ENCODE measurements around the gene PATL2. TPM values are rescaled to one million over a fixed set of nuclear protein-coding genes. Genes with fewer than 3 reads are reported as not detected.

PATL2 gene
- total RNA-seq, 2 experiments from 2014 or later, result 17.4 to 21.9 TPM

- Histone ChIP-seq H3K4me1 (ENCODE audit: insufficient read depth, low read length) (peaks cover 2% of the 10 kb centered on the region), H3K27me3 (ENCODE audit: control insufficient read depth in 1 of 2, insufficient read depth in 2 of 2, low read length in 2 of 2) (no peaks in the 10 kb centered on the region), H3K27ac (ENCODE audit: low read depth in 1 of 2, low read length in 2 of 2) (no peak overlapping the region), H3K9me3 (ENCODE audit: control insufficient read depth in 1 of 2, insufficient read depth in 1 of 2, low read length in 2 of 2) (no peaks in the 10 kb centered on the region), H3K4me3 (ENCODE audit: low read length) (no peak overlapping the region), H3K36me3 (ENCODE audit: insufficient read depth, low read length) (peaks cover 52% of the 10 kb centered on the region)
- no peak for TF ChIP-seq CTCF (IDR thresholded peaks at IDR 0.05)
- POLR2A ChIA-PET, result interaction anchor here (1.2 to 49.9 kb wide), 2 partner anchors 42 to 65 kb away, joined by 3 to 4232 read pairs; partner anchors contain the start of genes B2M, PATL2 and TRIM69
- CTCF ChIA-PET, result interaction anchor here (1.7 kb wide), 1 partner anchor 80 kb away, joined by 3 read pairs; no protein-coding TSS in a partner anchor
- Mint-ChIP-seq H3K4me3 (no peak overlapping the region), H3K9me3 (no peaks in the 10 kb centered on the region), H3K27ac (no peak overlapping the region), H3K4me1 (ENCODE audit: low read depth) (peaks cover 46% of the 10 kb centered on the region), H3K27me3 (no peaks in the 10 kb centered on the region), H3K36me3 (ENCODE audit: low read depth) (peaks cover 77% of the 10 kb centered on the region)
- no peak for DNase-seq
- intact Hi-C loops (cut with DNase I, micrococcal nuclease), result no loop called here
- ATAC-seq (ENCODE audit: poor library complexity), result no peak
These were observed 54.2 kb downstream of the PATL2 start for GRCh38 chr15:44656913-44657312.

- peaks cover 83% of the 10 kb centered on the region for H3K36me3 Mint-ChIP-seq (ENCODE audit: low read depth)
- POLR2A ChIA-PET, result interaction anchor here (49.9 kb wide), 1 partner anchor 66 kb away, joined by 4232 read pairs; the partner anchor contains the start of genes B2M, PATL2 and TRIM69
- no peak for DNase-seq
- no peak for TF ChIP-seq CTCF (IDR thresholded peaks at IDR 0.05)
- no peaks in the 10 kb centered on the region for H3K27me3 ChIP-seq (ENCODE audit: control insufficient read depth in 1 of 2, insufficient read depth in 2 of 2, low read length in 2 of 2)
- ATAC-seq (ENCODE audit: poor library complexity), result no peak
- no peaks in the 10 kb centered on the region for H3K27me3 Mint-ChIP-seq
- H3K27ac ChIP-seq (ENCODE audit: low read depth in 1 of 2, low read length in 2 of 2), result no peak overlapping the region
- H3K4me3 Mint-ChIP-seq, result no peak overlapping the region
- CTCF ChIA-PET, result interaction anchor here (1.5 to 1.7 kb wide), 2 partner anchors 81 to 82 kb away, joined by 3 to 4 read pairs; no protein-coding TSS in a partner anchor
- H3K9me3 Mint-ChIP-seq, result no peaks in the 10 kb centered on the region
- no peak overlapping the region for H3K27ac Mint-ChIP-seq
- intact Hi-C loops (cut with DNase I, micrococcal nuclease), result no loop called here
- no peaks in the 10 kb centered on the region for H3K9me3 ChIP-seq (ENCODE audit: control insufficient read depth in 1 of 2, insufficient read depth in 1 of 2, low read length in 2 of 2)
- H3K36me3 ChIP-seq (ENCODE audit: insufficient read depth, low read length), result peaks cover 58% of the 10 kb centered on the region
- peaks cover 47% of the 10 kb centered on the region for H3K4me1 Mint-ChIP-seq (ENCODE audit: low read depth)
- no peak overlapping the region for H3K4me3 ChIP-seq (ENCODE audit: low read length)
- no peaks in the 10 kb centered on the region for H3K4me1 ChIP-seq (ENCODE audit: insufficient read depth, low read length)
These were observed 54.8 kb downstream of the PATL2 start for GRCh38 chr15:44656298-44656697.

- Histone ChIP-seq H3K36me3 (ENCODE audit: insufficient read depth, low read length) (peaks cover 70% of the 10 kb centered on the region), H3K27me3 (ENCODE audit: control insufficient read depth in 1 of 2, insufficient read depth in 2 of 2, low read length in 2 of 2) (no peaks in the 10 kb centered on the region), H3K27ac (ENCODE audit: low read depth in 1 of 2, low read length in 2 of 2) (no peak overlapping the region), H3K9me3 (ENCODE audit: control insufficient read depth in 1 of 2, insufficient read depth in 1 of 2, low read length in 2 of 2) (no peaks in the 10 kb centered on the region), H3K4me1 (ENCODE audit: insufficient read depth, low read length) (peaks cover 3% of the 10 kb centered on the region), H3K4me3 (ENCODE audit: low read length) (no peak overlapping the region)
- no peaks in the 10 kb centered on the region for H3K9me3 Mint-ChIP-seq
- TF ChIP-seq CTCF (IDR thresholded peaks at IDR 0.05), result no peak
- intact Hi-C loops (cut with DNase I, micrococcal nuclease), result loop anchor here in 1 of 2 experiments (5.0 kb wide), 1 partner anchor 48 kb away; no protein-coding TSS in a partner anchor
- ATAC-seq (ENCODE audit: poor library complexity) (no peak), DNase-seq (no peak)
- no peaks in the 10 kb centered on the region for H3K27me3 Mint-ChIP-seq
- no peak overlapping the region for H3K27ac Mint-ChIP-seq
- peaks cover 44% of the 10 kb centered on the region for H3K4me1 Mint-ChIP-seq (ENCODE audit: low read depth)
- H3K36me3 Mint-ChIP-seq (ENCODE audit: low read depth), result peaks cover 84% of the 10 kb centered on the region
- ChIA-PET CTCF (interaction anchor here (1.5 to 1.8 kb wide), 3 partner anchors 9 to 84 kb away, joined by 3 to 5 read pairs (median 4); no protein-coding TSS in a partner anchor), POLR2A (interaction anchor here (1.5 to 49.9 kb wide), 2 partner anchors 8 to 67 kb away, joined by 11 to 4232 read pairs; partner anchors contain the start of genes B2M, PATL2 and TRIM69)
- no peak overlapping the region for H3K4me3 Mint-ChIP-seq
These were observed 56.3 kb downstream of the PATL2 start for GRCh38 chr15:44654858-44655257.

Data from CD4-positive, alpha-beta T cell (primary cell).